Omental fat pad (tissue), 4 donors: ENCODE data around the gene ADAMTS17. TPM values are rescaled to one million over a fixed set of nuclear protein-coding genes. Genes with fewer than 3 reads are reported as not detected.

Source experiments
- ATAC-seq: fragments of 150-250 bp; one replicate; pipeline ENCODE4 v1.9.1; 2016; ENCODE audit warnings: mild to moderate bottlenecking, moderate library complexity; ENCODE audit not compliant: low FRiP score
- DNase-seq: peaks from one replicate; pipeline ENCODE4 v3.0.0-alpha.2; 2019; ENCODE audit warnings: low spot score
- total RNA-seq, 4 donors: library from RNA; depleted of rRNA; stranded (reverse); fragments of >200 nt; gene quantifications; one replicate each; pipeline ENCODE4 v1.1.0, GENCODE V29; 2016
- TF ChIP-seq, protein P1 (sequence below), 3 donors: fragments of 450-650 bp; IDR thresholded peaks; one replicate each; pipeline ENCODE4 v1.5.1; 2016 to 2017; ENCODE audit warnings: antibody characterized with exemption in 3 of 3, mild to moderate bottlenecking in 3 of 3, moderate library complexity in 2 of 3

Gene ADAMTS17
- total RNA-seq, 4 donors from 2014 or later: 1.6 to 10.7 (median 5.7) TPM

DNA sequence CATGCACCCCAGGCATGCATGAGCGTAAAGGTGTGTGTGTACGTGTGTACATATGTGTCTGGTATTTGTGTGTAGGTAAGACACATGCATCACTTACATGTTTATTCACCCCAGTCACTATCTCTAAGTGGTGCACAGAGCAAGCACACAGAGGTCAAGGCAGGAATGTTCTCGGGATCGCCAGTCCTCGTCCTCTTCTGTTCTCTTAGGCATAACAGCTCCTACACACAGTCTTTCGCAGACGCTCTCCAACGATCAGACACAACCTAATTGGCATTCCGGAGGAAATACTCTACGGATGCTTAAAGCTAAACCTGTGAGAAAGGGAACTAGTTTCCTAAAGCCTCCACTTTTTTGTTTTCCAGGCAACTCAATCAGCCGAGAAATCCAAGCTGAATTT is 95.9 kb downstream of the ADAMTS17 start:
- no peak for DNase-seq
- ATAC-seq: no peak
- TF ChIP-seq, protein P1, sequence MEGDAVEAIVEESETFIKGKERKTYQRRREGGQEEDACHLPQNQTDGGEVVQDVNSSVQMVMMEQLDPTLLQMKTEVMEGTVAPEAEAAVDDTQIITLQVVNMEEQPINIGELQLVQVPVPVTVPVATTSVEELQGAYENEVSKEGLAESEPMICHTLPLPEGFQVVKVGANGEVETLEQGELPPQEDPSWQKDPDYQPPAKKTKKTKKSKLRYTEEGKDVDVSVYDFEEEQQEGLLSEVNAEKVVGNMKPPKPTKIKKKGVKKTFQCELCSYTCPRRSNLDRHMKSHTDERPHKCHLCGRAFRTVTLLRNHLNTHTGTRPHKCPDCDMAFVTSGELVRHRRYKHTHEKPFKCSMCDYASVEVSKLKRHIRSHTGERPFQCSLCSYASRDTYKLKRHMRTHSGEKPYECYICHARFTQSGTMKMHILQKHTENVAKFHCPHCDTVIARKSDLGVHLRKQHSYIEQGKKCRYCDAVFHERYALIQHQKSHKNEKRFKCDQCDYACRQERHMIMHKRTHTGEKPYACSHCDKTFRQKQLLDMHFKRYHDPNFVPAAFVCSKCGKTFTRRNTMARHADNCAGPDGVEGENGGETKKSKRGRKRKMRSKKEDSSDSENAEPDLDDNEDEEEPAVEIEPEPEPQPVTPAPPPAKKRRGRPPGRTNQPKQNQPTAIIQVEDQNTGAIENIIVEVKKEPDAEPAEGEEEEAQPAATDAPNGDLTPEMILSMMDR (IDR thresholded peaks at IDR 0.05): no peak

- no peak for ATAC-seq
- DNase-seq: no peak
- TF ChIP-seq, protein P1 (IDR thresholded peaks at IDR 0.05): no peak
These were observed 96.3 kb downstream of the ADAMTS17 start for GRCh38 chr15:100245487-100245820.

GRCh38 chr15:100244796-100245486 is 96.8 kb downstream of the ADAMTS17 start:
- DNase-seq (no peak), ATAC-seq (no peak)
- TF ChIP-seq, protein P1 (IDR thresholded peaks at IDR 0.05): no peak

DNA sequence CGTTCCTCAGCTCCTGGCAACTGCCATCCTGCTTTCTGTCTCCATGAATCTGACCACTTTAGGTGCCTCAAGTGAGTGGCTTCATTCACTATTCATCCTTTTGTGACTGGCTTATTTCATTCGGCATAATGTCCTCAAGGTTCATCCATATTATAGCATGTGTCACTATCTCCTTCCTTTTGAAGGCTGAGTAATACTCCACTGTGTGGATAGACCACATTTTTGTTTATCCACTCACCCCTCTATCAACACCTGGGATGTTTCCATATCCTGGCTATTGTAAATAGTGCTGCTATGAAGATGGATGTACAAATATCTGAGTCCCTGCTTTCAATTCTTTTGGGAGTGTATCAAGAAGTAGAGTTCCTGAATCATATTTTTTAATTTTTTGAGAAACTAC is 98.8 kb downstream of the ADAMTS17 start:
- TF ChIP-seq, protein P1 (IDR thresholded peaks at IDR 0.05): no peak
- no peak for ATAC-seq
- DNase-seq: no peak

- ATAC-seq (no peak), DNase-seq (no peak)
- TF ChIP-seq, protein P1 (IDR thresholded peaks at IDR 0.05): no peak
These were observed 99.9 kb downstream of the ADAMTS17 start for GRCh38 chr15:100241572-100242482.

GRCh38 chr15:100236981-100237720 is 104.6 kb downstream of the ADAMTS17 start:
- no peak for DNase-seq
- ATAC-seq: no peak
- TF ChIP-seq, protein P1 (IDR thresholded peaks at IDR 0.05): no peak
